ENCODE measurements around the gene GZMB.

Gene GZMB

DNA sequence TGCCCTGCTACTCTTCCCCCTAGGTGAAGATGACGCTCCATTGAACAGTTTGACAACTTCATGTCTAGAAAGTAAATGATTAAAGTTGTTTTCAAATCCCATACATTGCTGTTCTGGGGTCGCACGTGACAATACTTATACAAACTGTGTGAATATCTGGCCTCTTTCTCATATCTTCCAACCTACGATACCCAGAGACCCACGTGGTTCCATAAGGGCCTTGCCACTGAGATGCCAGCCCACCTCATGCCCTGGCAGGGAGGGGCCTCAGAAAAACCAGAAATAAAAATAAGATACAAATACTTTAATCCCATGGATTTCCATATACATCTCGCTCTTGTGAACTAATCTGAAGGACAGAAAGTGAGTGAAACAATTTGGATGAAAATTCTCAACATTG is 4.5 kb downstream of the GZMB start:
- no CpG with 5 or more reads among the region's 6 CpGs for WGBS (ENCODE audit: extremely low coverage, insufficient coverage, insufficient read length)
- no peak overlapping the region for H4K91ac ChIP-seq (ENCODE audit: low read depth, low read length)
- H3K23ac ChIP-seq (ENCODE audit: low read length) = no peak overlapping the region
- no peak overlapping the region for H4K12ac ChIP-seq (ENCODE audit: low read depth, low read length)
- H3K36me3 ChIP-seq (ENCODE audit: control insufficient read depth in 1 of 2, insufficient read depth in 2 of 2, low read length in 2 of 2) = no peaks in the 10 kb centered on the region
- no peak overlapping the region for H2BK12ac ChIP-seq (ENCODE audit: low read length)
- no peaks in the 10 kb centered on the region for H3K4me1 ChIP-seq (ENCODE audit: control insufficient read depth in 1 of 2, insufficient read depth in 2 of 2, low read length in 2 of 2)
- H3K27ac ChIP-seq (ENCODE audit: low read depth, low read length) = no peak overlapping the region
- H3K4ac ChIP-seq (ENCODE audit: low read depth, low read length) = no peak overlapping the region
- H3K9me3 ChIP-seq (ENCODE audit: insufficient read depth, low read depth, low read length) = peaks cover 41% of the 10 kb centered on the region
- H3K27me3 ChIP-seq (ENCODE audit: insufficient read depth, low read length) = no peaks in the 10 kb centered on the region
- H3K9ac ChIP-seq (ENCODE audit: low read length) = no peak overlapping the region
- no peak overlapping the region for H3K4me3 ChIP-seq (ENCODE audit: low read depth, low read length)
- H2BK120ac ChIP-seq (ENCODE audit: insufficient read depth, low read length, poor library complexity) = no peak overlapping the region
- H3K79me1 ChIP-seq (ENCODE audit: low read length) = no peaks in the 10 kb centered on the region
- no peak overlapping the region for H2BK5ac ChIP-seq (ENCODE audit: low read depth, low read length, poor library complexity)
- no peak overlapping the region for H3K14ac ChIP-seq (ENCODE audit: low read length)
- no peak overlapping the region for H3K4me2 ChIP-seq (ENCODE audit: low read length)
- no peak overlapping the region for H4K8ac ChIP-seq (ENCODE audit: low read depth, low read length)
- DNase-seq = no peak
- no peak overlapping the region for H2AFZ ChIP-seq (ENCODE audit: insufficient read depth, low read length, poor library complexity)
- H2AK5ac ChIP-seq (ENCODE audit: low read length) = no peak overlapping the region
- no peak overlapping the region for H3K18ac ChIP-seq (ENCODE audit: low read length)
- H3K79me2 ChIP-seq (ENCODE audit: control insufficient read depth, insufficient read depth, low read length, poor library complexity) = no peaks in the 10 kb centered on the region

GRCh38 chr14:24613747-24614146 is 20.2 kb downstream of the GZMB start:
- no peaks in the 10 kb centered on the region for H3K79me2 ChIP-seq (ENCODE audit: control insufficient read depth, insufficient read depth, low read length, poor library complexity)
- no peak overlapping the region for H2AFZ ChIP-seq (ENCODE audit: insufficient read depth, low read length, poor library complexity)
- H3K27me3 ChIP-seq (ENCODE audit: insufficient read depth, low read length) = no peaks in the 10 kb centered on the region
- no peak overlapping the region for H3K4me2 ChIP-seq (ENCODE audit: low read length)
- no peaks in the 10 kb centered on the region for H3K36me3 ChIP-seq (ENCODE audit: control insufficient read depth in 1 of 2, insufficient read depth in 2 of 2, low read length in 2 of 2)
- H3K4me3 ChIP-seq (ENCODE audit: low read depth, low read length) = no peak overlapping the region
- peaks cover 22% of the 10 kb centered on the region for H3K9me3 ChIP-seq (ENCODE audit: insufficient read depth, low read depth, low read length)
- H3K27ac ChIP-seq (ENCODE audit: low read depth, low read length) = no peak overlapping the region
- no peaks in the 10 kb centered on the region for H3K79me1 ChIP-seq (ENCODE audit: low read length)
- no peak overlapping the region for H4K91ac ChIP-seq (ENCODE audit: low read depth, low read length)
- H4K8ac ChIP-seq (ENCODE audit: low read depth, low read length) = no peak overlapping the region
- H3K9ac ChIP-seq (ENCODE audit: low read length) = no peak overlapping the region
- H3K23ac ChIP-seq (ENCODE audit: low read length) = no peak overlapping the region
- H3K4me1 ChIP-seq (ENCODE audit: control insufficient read depth in 1 of 2, insufficient read depth in 2 of 2, low read length in 2 of 2) = no peaks in the 10 kb centered on the region
- no peak overlapping the region for H3K14ac ChIP-seq (ENCODE audit: low read length)
- H3K4ac ChIP-seq (ENCODE audit: low read depth, low read length) = no peak overlapping the region
- no CpG with 5 or more reads among the region's 2 CpGs for WGBS (ENCODE audit: extremely low coverage, insufficient coverage, insufficient read length)
- H4K12ac ChIP-seq (ENCODE audit: low read depth, low read length) = no peak overlapping the region
- no peak overlapping the region for H2BK5ac ChIP-seq (ENCODE audit: low read depth, low read length, poor library complexity)
- no peak overlapping the region for H3K18ac ChIP-seq (ENCODE audit: low read length)
- H2BK120ac ChIP-seq (ENCODE audit: insufficient read depth, low read length, poor library complexity) = no peak overlapping the region
- H2AK5ac ChIP-seq (ENCODE audit: low read length) = no peak overlapping the region
- DNase-seq = no peak
- H2BK12ac ChIP-seq (ENCODE audit: low read length) = no peak overlapping the region

- no peak overlapping the region for H2AK5ac ChIP-seq (ENCODE audit: low read length)
- no peaks in the 10 kb centered on the region for H3K27me3 ChIP-seq (ENCODE audit: insufficient read depth, low read length)
- H3K14ac ChIP-seq (ENCODE audit: low read length) = no peak overlapping the region
- H3K9me3 ChIP-seq (ENCODE audit: insufficient read depth, low read depth, low read length) = peaks cover 24% of the 10 kb centered on the region
- H4K12ac ChIP-seq (ENCODE audit: low read depth, low read length) = no peak overlapping the region
- H4K91ac ChIP-seq (ENCODE audit: low read depth, low read length) = no peak overlapping the region
- no peaks in the 10 kb centered on the region for H3K79me1 ChIP-seq (ENCODE audit: low read length)
- H3K79me2 ChIP-seq (ENCODE audit: control insufficient read depth, insufficient read depth, low read length, poor library complexity) = no peaks in the 10 kb centered on the region
- no peak overlapping the region for H2BK120ac ChIP-seq (ENCODE audit: insufficient read depth, low read length, poor library complexity)
- H3K4ac ChIP-seq (ENCODE audit: low read depth, low read length) = no peak overlapping the region
- no peak overlapping the region for H3K27ac ChIP-seq (ENCODE audit: low read depth, low read length)
- H2BK5ac ChIP-seq (ENCODE audit: low read depth, low read length, poor library complexity) = no peak overlapping the region
- no peak overlapping the region for H2BK12ac ChIP-seq (ENCODE audit: low read length)
- no peak overlapping the region for H3K4me2 ChIP-seq (ENCODE audit: low read length)
- no peak overlapping the region for H3K23ac ChIP-seq (ENCODE audit: low read length)
- no CpG with 5 or more reads among the region's 1 CpG for WGBS (ENCODE audit: extremely low coverage, insufficient coverage, insufficient read length)
- H3K4me3 ChIP-seq (ENCODE audit: low read depth, low read length) = no peak overlapping the region
- no peak overlapping the region for H3K9ac ChIP-seq (ENCODE audit: low read length)
- H3K4me1 ChIP-seq (ENCODE audit: control insufficient read depth in 1 of 2, insufficient read depth in 2 of 2, low read length in 2 of 2) = no peaks in the 10 kb centered on the region
- H3K18ac ChIP-seq (ENCODE audit: low read length) = no peak overlapping the region
- H4K8ac ChIP-seq (ENCODE audit: low read depth, low read length) = no peak overlapping the region
- H2AFZ ChIP-seq (ENCODE audit: insufficient read depth, low read length, poor library complexity) = no peak overlapping the region
- H3K36me3 ChIP-seq (ENCODE audit: control insufficient read depth in 1 of 2, insufficient read depth in 2 of 2, low read length in 2 of 2) = no peaks in the 10 kb centered on the region
- DNase-seq = no peak
Observed at GRCh38 chr14:24613241-24613640, 20.7 kb downstream of the GZMB start.

GRCh38 chr14:24612196-24612595 is 21.8 kb downstream of the GZMB start:
- Histone ChIP-seq H3K4ac (ENCODE audit: low read depth, low read length) (no peak overlapping the region), H3K27me3 (ENCODE audit: insufficient read depth, low read length) (no peaks in the 10 kb centered on the region), H3K4me2 (ENCODE audit: low read length) (no peak overlapping the region), H3K14ac (ENCODE audit: low read length) (no peak overlapping the region), H2AK5ac (ENCODE audit: low read length) (no peak overlapping the region), H3K27ac (ENCODE audit: low read depth, low read length) (no peak overlapping the region), H2BK120ac (ENCODE audit: insufficient read depth, low read length, poor library complexity) (no peak overlapping the region), H4K12ac (ENCODE audit: low read depth, low read length) (no peak overlapping the region), H2BK12ac (ENCODE audit: low read length) (no peak overlapping the region), H3K23ac (ENCODE audit: low read length) (no peak overlapping the region), H3K79me2 (ENCODE audit: control insufficient read depth, insufficient read depth, low read length, poor library complexity) (no peaks in the 10 kb centered on the region), H3K4me3 (ENCODE audit: low read depth, low read length) (no peak overlapping the region), H3K9me3 (ENCODE audit: insufficient read depth, low read depth, low read length) (peaks cover 32% of the 10 kb centered on the region), H4K8ac (ENCODE audit: low read depth, low read length) (no peak overlapping the region), H3K79me1 (ENCODE audit: low read length) (no peaks in the 10 kb centered on the region), H3K36me3 (ENCODE audit: control insufficient read depth in 1 of 2, insufficient read depth in 2 of 2, low read length in 2 of 2) (no peaks in the 10 kb centered on the region), H3K4me1 (ENCODE audit: control insufficient read depth in 1 of 2, insufficient read depth in 2 of 2, low read length in 2 of 2) (no peaks in the 10 kb centered on the region), H4K91ac (ENCODE audit: low read depth, low read length) (no peak overlapping the region), H3K18ac (ENCODE audit: low read length) (no peak overlapping the region), H3K9ac (ENCODE audit: low read length) (no peak overlapping the region), H2BK5ac (ENCODE audit: low read depth, low read length, poor library complexity) (no peak overlapping the region), H2AFZ (ENCODE audit: insufficient read depth, low read length, poor library complexity) (no peak overlapping the region)
- no peak for DNase-seq
